Measurements from ENCODE around the gene INSYN1. TPM values are rescaled to one million over a fixed set of nuclear protein-coding genes. Genes with fewer than 3 reads are reported as not detected.

The INSYN1 gene
- total RNA-seq, 3 donors from 2014 or later = 1.9 to 8.3 (median 2.0) TPM

- no peaks in the 10 kb centered on the region for H3K36me3 ChIP-seq
- TF ChIP-seq POLR2A (IDR thresholded peaks at IDR 0.05) (no peak), CTCF (IDR thresholded peaks at IDR 0.05) (no peak), POLR2AphosphoS5 (IDR thresholded peaks at IDR 0.05) (no peak)
- H3K4me3 ChIP-seq = no peak overlapping the region
- H3K9me3 ChIP-seq = no peaks in the 10 kb centered on the region
- H3K27me3 ChIP-seq = no peaks in the 10 kb centered on the region
- intact Hi-C loops (cut with DNase I; ENCODE audit: low total_unique reads) = no loop called here
- DNase-seq (ENCODE audit: low spot score in 2 of 2) = no peak
- no peaks in the 10 kb centered on the region for H3K4me1 ChIP-seq
- no peak overlapping the region for H3K27ac ChIP-seq
Observed at GRCh38 chr15:73770050-73770449, 16.9 kb upstream of the INSYN1 start.

- TF ChIP-seq CTCF (IDR thresholded peaks at IDR 0.05) (no peak), POLR2AphosphoS5 (IDR thresholded peaks at IDR 0.05) (no peak), POLR2A (IDR thresholded peaks at IDR 0.05) (no peak)
- no peaks in the 10 kb centered on the region for H3K36me3 ChIP-seq
- H3K27me3 ChIP-seq = no peaks in the 10 kb centered on the region
- no peak overlapping the region for H3K27ac ChIP-seq
- H3K4me1 ChIP-seq = no peaks in the 10 kb centered on the region
- intact Hi-C loops (cut with DNase I; ENCODE audit: low total_unique reads) = no loop called here
- DNase-seq (ENCODE audit: low spot score in 2 of 2) = no peak
- no peak overlapping the region for H3K4me3 ChIP-seq
- no peaks in the 10 kb centered on the region for H3K9me3 ChIP-seq
Observed at GRCh38 chr15:73767806-73768501, 14.8 kb upstream of the INSYN1 start.

DNA sequence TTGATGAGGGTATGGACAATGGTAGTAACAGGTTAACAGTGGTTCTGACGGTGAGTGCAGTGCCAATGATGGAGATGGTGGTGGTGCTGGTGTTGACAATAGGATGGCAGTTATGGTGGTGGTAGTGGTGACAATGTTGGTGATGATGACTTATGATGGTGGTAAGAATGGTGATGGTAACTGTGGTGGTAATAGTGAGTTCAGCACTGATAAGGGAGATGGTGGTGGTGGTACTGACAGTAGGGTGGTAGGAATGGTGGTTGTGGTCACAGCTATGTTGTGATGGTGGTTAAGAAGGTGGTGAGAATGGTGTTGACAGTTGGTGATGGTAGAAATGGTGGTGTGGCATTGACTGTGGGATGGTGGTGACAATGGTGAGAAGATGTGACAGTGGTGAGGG, 13.4 kb upstream of the INSYN1 start:
- intact Hi-C loops (cut with DNase I; ENCODE audit: low total_unique reads) = no loop called here

DNA sequence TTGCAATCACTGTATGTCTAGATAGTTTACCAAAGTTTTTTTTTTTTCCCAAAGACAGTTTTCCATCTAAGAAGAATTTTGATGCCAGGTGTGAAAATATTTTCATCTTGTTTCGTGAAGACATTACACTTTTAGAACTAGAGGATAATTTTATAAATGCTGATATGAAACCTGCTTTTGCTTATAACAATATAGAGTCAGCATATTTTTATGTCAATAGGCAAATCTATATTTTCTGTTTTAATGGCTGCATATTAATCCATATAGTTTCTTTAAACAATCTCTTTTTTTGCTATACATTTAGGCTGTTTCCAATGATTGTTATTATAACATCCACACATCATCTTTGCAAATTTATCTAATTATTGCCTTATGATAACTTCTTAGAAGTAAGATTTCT, 12.6 kb upstream of the INSYN1 start:
- no peaks in the 10 kb centered on the region for H3K27me3 ChIP-seq
- H3K36me3 ChIP-seq = no peaks in the 10 kb centered on the region
- H3K4me1 ChIP-seq = no peaks in the 10 kb centered on the region
- no peak for DNase-seq (ENCODE audit: low spot score in 2 of 2)
- no peak for TF ChIP-seq POLR2AphosphoS5 (IDR thresholded peaks at IDR 0.05)
- no peak for TF ChIP-seq POLR2A (IDR thresholded peaks at IDR 0.05)
- no peak for TF ChIP-seq CTCF (IDR thresholded peaks at IDR 0.05)
- H3K27ac ChIP-seq = no peak overlapping the region
- no peak overlapping the region for H3K4me3 ChIP-seq
- intact Hi-C loops (cut with DNase I; ENCODE audit: low total_unique reads) = no loop called here
- no peaks in the 10 kb centered on the region for H3K9me3 ChIP-seq

More for the DNA sequence above, 13.4 kb upstream of the INSYN1 start:
- H3K27me3 ChIP-seq = no peaks in the 10 kb centered on the region
- no peaks in the 10 kb centered on the region for H3K36me3 ChIP-seq
- no peak for DNase-seq (ENCODE audit: low spot score in 2 of 2)
- H3K4me3 ChIP-seq = no peak overlapping the region
- no peak overlapping the region for H3K27ac ChIP-seq
- H3K9me3 ChIP-seq = no peaks in the 10 kb centered on the region
- no peaks in the 10 kb centered on the region for H3K4me1 ChIP-seq
- no peak for TF ChIP-seq CTCF (IDR thresholded peaks at IDR 0.05)

DNA sequence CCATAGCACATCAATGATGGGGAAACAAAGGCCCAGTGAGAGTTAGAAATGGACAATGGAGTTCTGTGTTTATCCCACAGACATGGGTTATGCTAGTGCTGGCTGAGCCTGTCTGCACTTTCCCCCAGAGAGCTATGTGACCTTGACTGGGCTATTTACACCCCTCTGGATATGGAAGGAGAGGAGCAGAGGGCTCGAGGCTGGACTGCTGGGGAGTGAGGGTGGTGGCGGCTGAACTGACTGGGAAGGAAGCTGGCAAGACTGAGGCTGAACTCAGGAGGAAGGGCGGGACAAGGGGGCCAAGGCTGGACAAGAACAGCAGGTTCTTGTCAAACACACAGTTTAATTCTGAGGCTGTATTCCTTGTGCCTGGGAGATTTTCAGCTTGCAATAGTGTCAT, 10.8 kb upstream of the INSYN1 start:
- Histone ChIP-seq H3K27ac (no peak overlapping the region), H3K27me3 (no peaks in the 10 kb centered on the region), H3K4me1 (no peaks in the 10 kb centered on the region), H3K4me3 (no peak overlapping the region), H3K36me3 (no peaks in the 10 kb centered on the region), H3K9me3 (no peaks in the 10 kb centered on the region)
- no peak for TF ChIP-seq POLR2A (IDR thresholded peaks at IDR 0.05)
- TF ChIP-seq CTCF (IDR thresholded peaks at IDR 0.05) = no peak
- TF ChIP-seq POLR2AphosphoS5 (IDR thresholded peaks at IDR 0.05) = no peak
- intact Hi-C loops (cut with DNase I; ENCODE audit: low total_unique reads) = no loop called here
- no peak for DNase-seq (ENCODE audit: low spot score in 2 of 2)
